ENCODE data around the gene SLC16A3. TPM values are rescaled to one million over a fixed set of nuclear protein-coding genes. Genes with fewer than 3 reads are reported as not detected.
"Not testable (repeated sequence)": the region's sequence is repeated elsewhere in the genome, so short reads cannot be mapped to it uniquely, and the experiment has no call there.

SLC16A3 gene
- 142 TPM for total RNA-seq

DNA sequence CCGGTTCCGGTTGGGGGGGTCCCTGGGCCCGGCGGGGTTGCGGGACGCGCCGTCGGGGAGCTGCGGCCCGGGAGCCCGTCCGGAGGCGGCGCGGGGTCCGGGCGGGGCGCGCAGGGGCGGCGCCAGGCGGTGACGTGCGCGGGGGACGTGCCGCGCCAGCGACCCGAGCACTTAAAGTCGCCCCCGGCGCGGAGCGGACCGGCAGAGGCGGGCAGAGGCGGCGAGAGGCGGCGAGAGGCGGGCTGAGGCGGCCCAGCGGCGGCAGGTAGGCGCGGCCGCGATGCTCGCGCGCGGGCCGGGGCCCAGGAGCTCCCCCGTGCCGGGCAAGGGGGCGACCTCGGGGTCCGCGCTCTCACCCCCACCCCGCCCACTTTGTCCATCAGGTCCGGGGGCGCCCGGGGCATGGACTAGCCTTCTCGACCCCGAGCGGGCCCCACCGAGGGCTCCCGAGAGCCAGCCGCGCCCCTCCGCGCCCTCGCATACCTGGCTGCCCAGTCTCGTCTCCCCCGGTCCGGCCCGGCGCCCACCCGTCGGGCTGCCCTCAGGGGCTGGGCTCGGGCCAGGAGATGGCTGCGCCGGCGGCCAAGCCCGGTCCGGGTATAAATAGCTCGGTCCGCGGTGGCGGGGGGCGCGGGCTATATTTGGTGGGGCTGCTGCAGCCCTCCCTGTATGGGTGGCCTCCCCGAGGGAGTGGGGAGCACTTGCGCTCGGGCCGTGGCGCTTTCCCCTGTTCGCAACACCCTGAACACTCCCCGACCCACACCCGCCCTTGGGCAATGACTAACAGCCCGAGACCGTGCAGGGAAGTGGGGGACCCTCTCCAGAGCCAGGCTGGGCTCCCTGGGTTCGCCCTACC is at the start of gene SLC16A3:
Gene SLC16A3, plus strand, starts transcription at position 201 of the 856 bp plus-strand sequence. CDS start 6,967 bp downstream, outside the sequence.
- peak; percentile 75 for DNase-seq

- no peak for DNase-seq
These were observed 49.4 kb upstream of the SLC16A3 start for GRCh38 chr17:82179412-82179811.

DNA sequence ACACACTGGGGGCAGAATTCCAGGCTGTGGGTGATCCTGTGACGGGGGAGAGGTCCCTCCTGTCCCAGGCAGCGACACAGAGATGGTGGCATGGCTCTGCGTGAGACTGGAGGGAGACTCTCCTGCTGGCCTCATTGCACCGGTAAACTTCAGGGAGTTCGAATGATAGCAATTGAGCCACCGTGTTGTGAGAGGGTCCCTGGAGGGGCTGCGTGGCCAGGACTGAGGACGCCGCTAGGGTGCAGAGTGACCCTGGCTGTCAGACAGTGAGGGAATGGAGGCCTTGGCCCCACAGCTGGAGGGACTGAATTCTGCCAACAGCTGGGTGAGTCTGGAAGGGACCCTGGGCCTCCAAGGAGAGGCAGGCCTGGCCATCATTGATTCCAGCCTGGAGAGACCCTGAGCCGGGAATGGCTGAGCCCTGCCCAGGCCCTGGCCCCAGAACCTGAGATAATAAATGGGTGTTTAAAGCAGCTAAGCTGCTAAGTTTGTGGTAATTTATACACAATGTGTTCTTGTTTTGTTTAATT is 48.8 kb upstream of the SLC16A3 start:
- DNase-seq, result no peak

DNA sequence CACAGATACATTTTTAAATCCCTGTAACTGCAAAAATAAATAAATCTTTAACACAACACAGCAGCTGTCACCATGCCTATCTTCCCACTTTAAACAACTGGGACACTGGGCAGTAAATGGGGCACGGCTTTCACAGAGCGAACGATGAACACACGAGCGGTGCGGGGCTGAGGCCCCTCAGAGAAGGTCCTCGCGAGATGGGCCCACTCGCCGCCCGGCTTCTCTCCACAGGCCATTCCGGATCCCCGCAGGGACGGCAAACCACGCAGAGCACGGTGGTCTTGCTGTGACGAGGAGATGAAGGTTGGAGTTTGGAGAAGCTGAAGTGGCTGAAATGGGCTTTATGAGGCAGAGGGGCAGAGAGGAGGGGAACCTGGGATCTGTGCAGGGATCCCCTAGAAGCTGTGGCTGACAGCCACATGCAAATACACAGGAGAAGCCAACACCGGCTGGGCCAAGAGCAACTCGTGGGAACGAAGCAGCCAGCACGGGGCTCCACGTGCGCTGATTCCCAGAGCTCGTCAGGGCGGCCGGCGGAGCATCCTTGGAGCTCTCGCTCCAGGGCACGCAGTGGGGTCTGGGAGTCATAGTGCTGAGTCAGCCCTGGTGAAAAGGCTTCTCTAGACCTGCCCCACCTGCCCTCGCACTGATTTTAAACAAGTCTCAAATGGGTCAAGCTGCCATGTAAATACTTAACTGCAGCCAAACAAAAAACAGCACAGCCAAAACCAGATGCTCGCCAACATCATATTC is 47.9 kb upstream of the SLC16A3 start:
- peak; percentile 45 for DNase-seq

- no peak for DNase-seq
These were observed 44.1 kb upstream of the SLC16A3 start for GRCh38 chr17:82184761-82185160.

GRCh38 chr17:82186221-82186620 is 42.6 kb upstream of the SLC16A3 start:
- DNase-seq, result no peak

GRCh38 chr17:82187500-82187899 is 41.3 kb upstream of the SLC16A3 start:
- DNase-seq, result no peak

- no peak for DNase-seq
These were observed 40.6 kb upstream of the SLC16A3 start for GRCh38 chr17:82188001-82188961.

DNA sequence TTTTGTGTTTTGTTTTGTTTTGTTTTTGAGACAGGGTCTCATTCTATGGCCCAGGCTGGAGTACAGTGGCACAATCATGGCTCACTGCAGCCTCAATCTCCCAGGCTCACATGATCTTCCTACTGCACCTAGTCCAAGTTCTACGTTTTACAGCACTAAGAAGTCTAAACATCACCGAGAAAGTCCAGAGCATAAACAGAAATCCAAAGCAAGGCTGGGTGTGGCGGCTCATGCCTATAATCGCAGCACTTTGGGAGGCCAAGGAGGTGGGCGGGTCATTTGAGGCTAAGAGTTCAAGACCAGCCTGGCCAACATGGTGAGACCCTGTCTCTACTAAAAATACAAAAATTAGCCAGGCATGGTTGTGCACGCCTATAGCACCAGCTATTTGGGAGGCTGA is 35.8 kb upstream of the SLC16A3 start:
- not testable (repeated sequence) for DNase-seq

DNA sequence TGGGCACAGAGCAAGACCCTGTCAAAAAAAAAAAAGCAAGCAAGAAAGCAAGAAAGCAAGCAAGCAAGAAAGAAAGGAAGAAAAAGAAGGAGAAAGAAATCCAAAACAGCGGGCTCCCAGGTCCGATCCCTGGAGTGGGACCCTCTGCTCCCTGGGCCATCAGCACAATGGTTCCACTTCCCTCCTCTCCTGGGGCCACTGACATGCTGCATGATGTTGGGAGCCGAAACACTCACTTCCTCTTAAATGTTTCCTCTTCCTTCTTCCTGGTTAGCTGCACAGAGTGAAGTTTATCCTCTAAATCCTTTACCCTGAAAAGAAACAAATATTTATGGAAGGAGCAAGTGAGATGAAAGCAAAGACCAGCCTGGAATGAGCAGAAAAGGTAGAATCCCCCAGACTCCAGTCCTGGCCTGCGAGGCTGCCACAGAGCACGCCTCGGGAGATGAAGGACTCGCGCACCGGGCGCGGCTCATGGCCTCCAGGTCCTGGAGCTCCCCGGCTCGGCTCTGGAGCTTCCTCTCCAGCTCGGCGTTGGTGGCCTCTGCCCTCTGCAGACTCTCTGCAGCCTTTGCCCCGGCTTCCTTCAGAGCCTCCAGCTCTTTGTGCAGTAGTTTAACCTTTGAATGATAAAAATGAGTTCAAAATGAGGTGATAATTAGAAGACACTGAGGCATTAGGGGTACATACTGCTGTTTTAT is 35.2 kb upstream of the SLC16A3 start:
- no peak for DNase-seq

GRCh38 chr17:82194765-82195164 is 34.1 kb upstream of the SLC16A3 start:
- no peak for DNase-seq

DNA sequence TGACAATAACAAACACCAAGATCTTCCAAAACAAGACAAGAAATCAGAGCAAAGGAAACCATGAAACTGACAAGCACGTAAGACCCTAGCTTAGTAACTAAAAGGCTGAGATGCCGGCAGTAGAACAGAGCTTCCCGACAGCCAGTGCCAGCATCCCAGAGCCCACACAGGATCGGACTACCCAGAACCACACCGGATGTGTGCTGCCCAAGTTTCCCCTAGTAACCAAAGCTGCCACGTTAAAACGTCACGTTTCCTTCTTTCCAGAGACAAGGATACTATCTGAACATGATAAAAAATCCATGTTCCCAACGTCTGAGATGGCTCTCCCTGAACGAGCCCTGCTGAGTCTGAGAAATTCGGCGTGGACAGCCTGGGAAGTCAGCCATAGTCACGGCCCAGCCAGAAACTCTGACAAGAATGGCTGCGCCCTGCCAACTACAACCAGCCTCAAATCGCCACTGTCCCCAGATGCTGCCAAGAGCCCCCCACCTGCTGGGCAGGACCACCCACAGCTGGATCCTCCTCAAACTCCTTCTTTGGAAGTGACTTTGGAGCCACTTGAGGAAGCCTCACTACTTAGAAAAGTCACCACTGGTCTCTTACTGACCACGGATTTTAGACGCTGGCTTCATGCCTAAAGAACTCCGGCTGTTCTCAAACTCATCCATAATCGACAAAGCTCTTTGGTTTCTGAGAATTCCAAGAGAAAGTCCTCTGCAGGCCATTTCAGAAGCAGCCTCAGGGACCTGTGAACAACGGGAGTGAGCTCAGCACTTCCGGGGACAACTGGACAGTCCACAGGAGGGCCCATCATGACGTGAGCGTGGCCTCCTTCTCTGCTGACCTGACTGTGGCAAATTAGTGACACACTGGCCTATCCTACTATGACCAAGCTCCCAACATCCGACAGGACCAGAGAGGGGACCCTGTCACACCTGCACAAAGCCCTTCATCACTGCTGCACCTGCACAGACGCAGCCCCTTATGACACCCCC is 32.9 kb upstream of the SLC16A3 start:
- DNase-seq, result peak; percentile 62

GRCh38 chr17:82198092-82198491 is 30.8 kb upstream of the SLC16A3 start:
- DNase-seq, result no peak

- DNase-seq, result no peak
These were observed 29.3 kb upstream of the SLC16A3 start for GRCh38 chr17:82199496-82199895.

GRCh38 chr17:82200135-82200534 is 28.7 kb upstream of the SLC16A3 start:
- no peak for DNase-seq

DNA sequence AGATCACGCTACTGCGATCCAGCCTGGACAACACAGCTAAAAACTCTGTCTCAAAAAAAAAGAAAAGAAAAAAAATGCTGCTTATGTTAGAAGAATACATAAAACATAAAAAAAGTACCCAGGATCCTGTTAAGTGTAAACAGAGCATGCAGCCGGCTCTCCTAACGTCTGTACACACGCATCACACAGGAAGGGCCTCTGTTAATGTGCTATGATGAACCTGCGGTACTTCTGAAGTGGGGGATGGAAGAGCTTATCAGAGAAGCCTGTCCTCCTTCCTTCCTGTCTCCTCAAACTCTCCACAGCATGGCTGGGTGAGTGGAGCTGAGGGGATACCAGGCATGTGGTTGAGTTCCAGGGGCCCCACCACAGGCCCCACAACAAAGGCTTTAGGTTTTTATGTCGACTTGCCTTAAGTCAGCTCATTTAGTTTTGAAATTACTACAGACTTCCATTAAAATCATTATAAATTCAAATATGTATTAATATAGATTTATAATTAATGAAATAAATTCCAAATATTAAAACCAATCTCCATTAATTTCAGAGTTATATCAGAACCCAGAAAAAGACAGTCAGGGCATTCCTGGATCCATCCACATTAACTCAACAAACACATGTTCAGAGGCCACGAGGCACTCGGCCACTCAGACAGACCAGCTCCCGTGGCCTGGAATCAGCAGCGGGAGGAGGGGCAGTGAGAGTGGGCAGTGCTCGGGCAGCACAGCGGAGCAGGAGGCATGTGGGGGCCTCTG is 27.9 kb upstream of the SLC16A3 start:
- DNase-seq, result no peak

DNA sequence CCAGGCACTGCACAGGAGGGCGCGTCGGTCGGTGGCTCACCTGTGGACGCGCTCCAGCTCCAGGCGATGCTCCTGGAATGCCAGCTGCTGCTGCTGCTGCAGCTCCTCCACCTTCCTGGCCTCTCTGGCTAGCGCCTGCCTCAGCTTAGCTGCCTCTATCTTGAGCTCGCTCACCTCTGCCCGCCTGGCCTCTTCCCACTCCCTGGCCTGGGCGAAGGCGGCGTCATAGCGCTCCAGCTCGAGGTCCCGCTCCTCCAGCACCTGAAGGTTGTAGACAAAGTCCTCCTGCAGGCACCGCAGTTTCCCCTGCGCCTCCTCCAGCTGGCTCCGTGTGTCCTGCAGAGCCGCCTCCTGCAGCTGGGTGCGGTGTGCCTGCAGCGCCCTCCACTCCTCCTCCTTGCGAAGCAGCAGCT is 27.3 kb upstream of the SLC16A3 start:
- DNase-seq, result no peak

DNA sequence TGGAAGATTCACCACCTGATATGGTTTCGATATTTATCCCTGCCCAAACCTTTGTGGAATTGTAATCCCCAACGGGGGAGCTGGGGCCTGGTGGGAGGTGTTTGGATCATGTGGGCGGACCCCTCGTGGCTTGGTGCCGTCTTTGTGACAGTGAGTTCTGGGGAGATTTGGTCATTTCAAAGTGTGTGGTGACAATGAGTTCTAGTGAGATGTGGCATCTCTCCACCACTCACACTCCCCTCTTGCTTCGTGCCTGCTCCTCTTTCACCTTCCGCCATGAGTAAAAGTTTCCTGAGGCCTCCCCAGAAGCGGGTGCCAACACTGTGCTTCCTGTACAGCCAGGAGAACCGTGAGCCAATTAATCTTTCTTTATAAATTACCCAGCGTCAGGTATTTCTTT is 25.9 kb upstream of the SLC16A3 start:
- DNase-seq, result no peak

- DNase-seq, result no peak
These were observed 24.9 kb upstream of the SLC16A3 start for GRCh38 chr17:82203920-82204319.
